ENCODE results near the gene TCERG1L.

- TF ChIP-seq CTCF (IDR thresholded peaks at IDR 0.05; ENCODE audit: insufficient read depth, low read length), result no peak
- no peak for TF ChIP-seq REST (IDR thresholded peaks at IDR 0.05; ENCODE audit: insufficient replicate concordance, low read depth)
- TF ChIP-seq POLR2AphosphoS5 (IDR thresholded peaks at IDR 0.05; ENCODE audit: low read depth), result no peak
These were observed 47.4 kb upstream of the TCERG1L start for GRCh38 chr10:131358741-131359442.
